Activated CD4-positive, alpha-beta T cell treated with anti-CD3 and anti-CD28 coated beads, Interleukin-2, amount 50 U/mL, for 24 hours (primary cell): ENCODE results near the gene LAMP1.
"Not testable (repeated sequence)": the region's sequence is repeated elsewhere in the genome, so short reads cannot be mapped to it uniquely, and the experiment has no call there.

ENCODE experiments used
- DNase-seq, 2 donors: peaks; one replicate each; pipeline ENCODE4 v3.0.0-alpha.2; 2020; ENCODE audit warnings: low read depth in 1 of 2, low spot score in 1 of 2

LAMP1 gene

DNA sequence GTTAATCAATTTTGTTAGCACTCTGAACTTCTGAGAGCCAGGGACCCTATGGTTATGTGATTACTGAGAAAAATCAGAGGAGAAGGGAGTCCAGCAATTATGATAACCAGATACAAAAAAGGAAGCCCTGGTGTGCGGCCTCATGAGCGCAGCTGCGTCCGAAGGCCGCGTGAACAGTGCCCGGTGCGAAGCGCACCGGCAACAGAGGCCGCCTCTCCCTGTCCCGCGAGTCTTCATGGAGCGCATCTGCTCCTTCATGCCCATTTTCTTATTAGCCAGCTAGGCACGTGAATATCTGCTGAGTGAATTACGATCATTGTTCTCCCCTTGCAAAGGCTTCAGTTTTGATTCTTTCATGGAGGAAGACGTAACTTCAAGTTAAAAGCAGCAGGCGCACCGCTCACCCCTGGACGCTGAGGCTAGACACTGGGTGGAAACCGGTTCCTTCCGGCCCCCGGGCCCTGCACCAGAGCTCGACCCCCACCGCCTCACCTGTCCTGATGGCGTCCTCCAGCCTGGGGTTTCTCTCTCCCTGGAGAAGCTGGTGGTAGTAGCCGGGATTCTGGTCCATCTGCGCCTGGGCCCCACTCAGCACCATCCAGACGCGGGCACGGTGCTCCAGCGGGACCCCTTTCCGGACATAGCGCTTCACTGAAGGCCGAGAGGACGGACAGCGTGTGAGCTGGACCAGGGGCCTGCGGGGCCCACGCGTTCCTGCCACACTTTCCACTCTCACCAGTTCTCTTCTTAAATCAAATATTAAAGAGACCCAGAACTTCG is 58.0 kb downstream of the LAMP1 start:
- DNase-seq, result no peak

DNA sequence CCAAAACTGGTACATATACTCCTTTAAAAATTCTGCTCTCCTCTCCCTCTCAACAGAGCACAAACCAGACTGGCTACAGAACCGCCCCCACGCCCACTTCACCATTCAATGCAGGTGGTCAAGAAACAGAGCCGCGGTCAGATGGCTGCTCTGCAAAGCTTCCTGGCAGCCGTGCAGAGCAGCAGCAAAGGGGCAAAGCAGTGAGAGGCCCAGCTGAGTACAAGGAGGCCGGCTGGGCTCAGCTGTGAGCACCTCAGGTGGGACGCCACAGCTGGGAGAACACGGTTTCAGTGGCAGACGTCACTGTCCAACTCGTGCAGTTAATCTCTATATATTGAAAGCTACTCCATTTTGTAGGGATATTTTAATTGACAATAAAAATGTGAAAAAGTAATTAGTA is 58.6 kb downstream of the LAMP1 start:
- no peak for DNase-seq

DNA sequence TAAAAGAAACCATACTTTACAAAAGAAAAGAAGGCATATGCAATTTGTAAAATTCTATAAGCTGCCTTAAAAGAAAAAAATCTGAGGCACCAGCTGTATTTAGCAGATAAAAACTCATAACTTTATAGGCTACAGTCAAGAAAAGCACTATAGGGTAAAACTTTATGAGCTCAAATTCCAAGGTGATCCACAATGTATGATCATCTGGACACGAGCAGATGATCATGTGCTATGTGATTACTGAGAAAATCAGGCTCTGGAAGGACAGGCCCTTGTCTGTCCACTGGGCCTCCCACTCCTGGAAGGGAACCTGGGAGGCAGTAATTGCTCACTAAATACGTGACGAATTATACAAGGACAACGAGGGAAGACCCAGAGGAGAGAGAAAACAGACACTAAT is 59.6 kb downstream of the LAMP1 start:
- no peak for DNase-seq

DNA sequence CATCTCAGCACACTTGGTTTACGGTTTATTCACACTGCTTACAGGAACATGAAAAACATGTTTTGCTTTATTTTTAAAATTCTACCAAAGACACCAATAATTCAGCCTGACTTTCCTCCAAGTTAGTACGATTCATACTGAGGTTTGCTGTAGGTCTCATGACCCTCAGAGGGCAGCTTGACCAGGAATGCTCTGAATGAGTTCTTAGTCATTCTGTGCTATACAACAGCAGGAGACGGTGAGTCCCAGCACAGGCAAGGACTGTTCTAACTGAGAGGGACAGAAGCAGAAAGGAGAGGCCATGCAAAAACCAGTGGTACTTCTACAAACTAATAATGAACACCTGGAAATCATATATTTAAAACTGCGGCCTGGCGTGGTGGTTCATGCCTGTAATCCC is 60.5 kb downstream of the LAMP1 start:
- no peak for DNase-seq

DNA sequence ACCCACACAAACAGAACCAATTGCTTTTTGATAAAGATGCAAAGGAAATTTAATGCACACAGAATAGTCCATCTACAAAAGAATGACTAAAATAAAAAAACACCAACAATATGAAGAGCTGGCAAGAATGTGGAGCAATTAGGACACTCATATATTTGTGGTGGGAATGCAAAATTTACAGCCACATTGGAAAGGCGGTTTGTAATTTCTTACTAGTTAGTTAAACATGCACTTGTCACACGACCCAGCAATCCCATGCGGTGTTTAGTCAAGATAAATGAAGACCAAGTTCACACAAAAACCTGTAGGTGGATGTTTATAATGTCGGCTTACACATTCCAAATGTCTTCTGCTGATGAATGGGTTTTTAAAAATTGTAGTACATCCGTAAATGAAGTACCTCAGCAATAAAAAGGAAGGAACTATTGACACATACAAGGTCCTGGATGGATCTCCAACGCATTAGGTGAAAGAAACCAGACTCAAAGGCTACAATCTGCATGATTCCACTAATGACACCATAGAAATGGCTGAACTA is 61.7 kb downstream of the LAMP1 start:
- DNase-seq, result no peak

- no peak for DNase-seq
These were observed 62.5 kb downstream of the LAMP1 start for GRCh38 chr13:113359571-113359970.

GRCh38 chr13:113360446-113360845 is 63.4 kb downstream of the LAMP1 start:
- DNase-seq, result no peak

- DNase-seq, result no peak
These were observed 64.4 kb downstream of the LAMP1 start for GRCh38 chr13:113361406-113361805.

DNA sequence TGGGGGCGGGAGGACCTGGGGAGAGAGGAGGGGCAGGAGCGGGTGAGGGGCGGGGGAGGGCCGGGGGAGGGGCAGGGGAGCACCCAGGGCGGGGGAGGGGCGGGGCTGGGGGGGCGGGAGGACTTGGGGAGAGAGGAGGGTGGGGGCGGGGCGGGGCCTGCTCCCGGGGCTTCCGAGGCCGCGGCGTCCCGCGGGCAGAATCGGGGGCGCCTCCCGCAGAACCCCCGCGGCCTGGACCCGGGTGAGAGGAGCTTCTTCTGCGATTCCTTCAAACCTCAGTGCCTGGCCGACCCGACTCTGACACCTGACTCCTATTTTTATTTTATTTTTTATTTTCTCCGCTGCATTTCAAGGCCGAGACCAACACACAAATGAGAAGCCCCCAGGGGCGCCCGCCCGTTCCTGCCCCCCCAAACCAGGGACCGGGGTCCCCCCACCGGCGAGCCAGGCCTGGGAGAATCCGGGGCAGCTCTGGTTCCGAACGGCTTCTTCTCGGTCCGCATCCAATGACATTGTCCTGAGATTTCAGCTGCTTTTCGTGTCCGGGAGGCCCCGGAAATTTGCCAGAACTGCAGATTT is 67.4 kb downstream of the LAMP1 start:
- DNase-seq, result no peak

DNA sequence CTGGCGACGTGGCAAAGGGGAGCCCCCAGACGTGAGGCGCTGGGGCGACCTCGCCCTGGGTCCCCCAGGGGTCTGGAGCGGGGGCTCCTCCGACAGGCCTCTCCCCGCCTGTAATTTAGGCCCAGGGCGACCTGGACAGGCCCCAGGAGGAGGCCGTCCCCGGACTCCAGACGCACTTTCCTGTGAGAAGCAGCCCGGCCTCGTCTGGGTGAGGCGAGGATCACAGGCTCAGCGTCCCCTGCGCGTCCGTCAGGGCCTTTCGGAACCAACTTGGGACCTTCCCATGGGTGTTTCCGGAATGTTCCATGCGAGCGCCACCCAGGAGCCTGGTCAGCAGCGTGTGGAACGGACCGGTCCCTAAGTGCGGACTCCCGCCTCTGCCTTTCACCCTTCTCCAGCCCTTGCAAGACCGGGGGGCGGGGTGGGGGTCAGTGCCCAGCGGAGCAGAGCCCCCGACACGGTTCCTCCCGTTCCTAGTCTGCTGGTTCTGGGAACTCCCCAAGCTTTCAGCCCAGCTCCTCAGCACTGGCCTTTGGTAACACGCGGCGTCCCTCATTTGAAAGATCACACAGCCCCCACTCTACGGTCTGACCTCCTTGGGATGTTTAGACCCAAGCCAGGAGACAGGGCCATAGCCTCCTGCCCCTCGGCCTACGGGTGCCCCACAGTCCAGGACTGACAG is 68.0 kb downstream of the LAMP1 start:
- DNase-seq, result no peak

DNA sequence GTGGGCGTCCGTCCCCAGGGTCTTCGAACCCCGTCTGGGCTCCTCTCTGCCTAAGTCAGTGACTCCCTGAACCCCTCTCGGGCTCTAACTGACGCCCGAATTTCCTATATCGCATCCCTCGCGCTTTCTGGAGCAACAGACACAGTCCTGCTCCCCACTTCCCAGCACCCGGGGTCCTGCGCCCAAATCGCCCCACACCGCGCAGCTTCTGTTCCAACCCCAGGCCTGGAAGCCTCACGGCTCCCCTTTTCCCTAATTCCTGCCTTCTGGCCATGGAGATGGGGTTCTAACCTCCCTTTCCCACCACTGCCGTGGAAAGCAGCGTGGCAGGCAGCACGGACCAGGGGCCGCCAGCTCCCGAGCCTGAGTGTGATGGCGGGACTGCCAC is 68.5 kb downstream of the LAMP1 start:
- no peak for DNase-seq

DNA sequence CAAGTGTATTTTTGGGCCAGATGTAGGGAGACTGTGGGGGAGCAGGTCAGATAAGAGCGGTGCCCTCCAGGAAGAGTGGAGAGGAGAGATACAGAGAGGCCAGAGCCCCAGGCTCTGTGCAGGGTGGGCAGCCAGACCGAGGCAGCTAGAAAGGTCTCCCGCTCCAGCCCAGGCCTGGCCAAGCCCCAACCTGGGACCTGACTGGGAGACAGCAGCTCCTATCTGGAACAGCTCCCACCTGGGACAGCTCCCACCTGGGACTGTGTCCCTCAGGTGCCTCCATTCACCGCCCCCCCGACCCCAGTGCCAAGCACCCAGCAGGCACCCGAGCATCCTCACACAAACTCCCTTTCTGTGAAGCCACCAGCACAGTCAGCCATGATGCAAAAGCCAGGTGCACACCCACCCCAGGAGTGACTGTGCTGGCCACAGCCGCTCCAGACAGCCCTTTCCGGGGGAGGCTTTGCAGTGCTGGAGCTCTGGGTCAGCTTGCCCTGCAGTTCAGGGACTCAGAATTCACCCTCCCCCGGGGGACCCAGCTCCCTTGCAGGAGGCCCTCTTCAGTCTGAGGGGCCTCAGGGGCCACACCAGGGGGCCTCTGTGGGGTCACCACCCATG is 69.0 kb downstream of the LAMP1 start:
- no peak for DNase-seq

- no peak for DNase-seq
These were observed 70.1 kb downstream of the LAMP1 start for GRCh38 chr13:113367020-113367560.

DNA sequence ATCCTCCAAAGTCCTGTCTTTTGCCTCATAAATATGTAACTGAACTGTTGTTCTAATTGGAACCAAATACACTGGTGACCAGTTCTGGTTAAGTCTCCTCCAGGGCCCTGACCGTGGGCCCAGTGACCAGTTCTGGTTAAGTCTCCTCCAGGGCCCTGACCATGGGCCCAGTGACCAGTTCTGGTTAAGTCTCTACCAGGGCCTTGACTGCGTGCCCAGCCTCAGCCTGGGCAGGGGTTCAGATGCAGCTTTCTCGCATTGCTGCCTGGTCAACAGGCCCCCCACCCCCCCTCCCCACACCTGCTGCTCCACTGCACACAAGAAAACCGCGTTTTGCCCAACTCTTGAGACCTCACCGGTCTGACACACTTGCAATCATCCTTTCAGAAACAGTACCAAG is 70.7 kb downstream of the LAMP1 start:
- no peak for DNase-seq

GRCh38 chr13:113368353-113368752 is 71.3 kb downstream of the LAMP1 start:
- not testable (repeated sequence) for DNase-seq

DNA sequence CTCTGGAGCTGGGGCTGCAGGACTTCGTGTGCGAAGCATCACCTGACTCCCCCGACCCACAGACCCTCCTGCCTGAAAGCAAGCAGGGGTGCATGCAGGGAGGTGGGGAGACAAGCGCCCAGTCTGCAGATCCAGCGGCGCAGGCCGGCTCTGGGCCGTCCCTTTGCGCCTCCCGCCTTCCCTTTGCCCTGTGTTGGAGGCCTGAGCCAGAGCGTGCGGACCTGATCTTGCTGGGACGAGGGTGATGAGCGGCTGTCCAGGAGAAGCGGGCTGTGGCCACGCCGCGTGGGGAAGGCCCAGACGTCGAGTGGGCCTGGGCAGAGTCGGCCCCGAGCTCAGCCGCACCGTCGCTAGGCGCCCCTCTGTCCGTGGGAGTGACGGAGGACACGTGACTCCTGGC is 72.2 kb downstream of the LAMP1 start:
- no peak for DNase-seq

DNA sequence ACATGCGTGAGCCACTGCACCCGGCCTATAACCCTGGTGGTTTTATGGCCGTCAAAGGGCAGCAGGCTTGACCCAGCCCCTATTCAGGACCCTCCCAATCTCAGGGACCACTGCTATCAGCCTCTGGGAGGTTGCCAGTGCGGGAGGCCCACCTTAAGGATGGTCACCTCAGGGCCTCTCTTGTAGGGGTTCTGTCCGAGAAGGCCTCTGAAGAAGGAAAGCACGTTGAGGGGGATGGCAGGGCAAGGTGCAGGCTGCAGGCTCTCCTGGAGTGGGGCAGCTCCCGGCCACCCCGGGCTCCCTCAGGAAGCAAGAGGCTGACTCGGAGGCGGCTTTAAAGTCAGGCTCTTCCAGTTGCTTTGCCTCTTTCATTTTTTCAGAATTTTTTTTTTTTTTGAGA is 72.8 kb downstream of the LAMP1 start:
- no peak for DNase-seq

DNA sequence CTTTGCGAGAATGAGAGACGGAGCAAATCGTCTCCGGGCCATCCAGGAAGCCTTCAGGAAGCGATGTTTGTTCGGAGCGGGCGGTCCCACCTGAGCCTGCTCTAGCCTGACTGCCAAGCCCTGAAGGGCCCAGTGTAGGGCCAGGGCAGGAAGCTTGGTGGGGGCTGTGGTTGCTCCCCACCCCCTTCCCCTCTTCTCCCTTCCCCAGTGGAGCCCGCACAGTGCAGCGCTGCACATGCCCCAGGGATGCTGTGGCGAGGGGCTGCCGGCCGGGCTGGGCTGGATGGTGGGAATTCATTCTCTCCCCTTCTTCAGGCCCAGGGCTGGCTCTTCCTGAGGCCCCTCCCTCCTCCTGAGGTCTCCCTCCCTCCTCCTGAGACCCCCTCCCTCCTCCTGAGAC is 74.0 kb downstream of the LAMP1 start:
- DNase-seq, result no peak

GRCh38 chr13:113371701-113372100 is 74.7 kb downstream of the LAMP1 start:
- not testable (repeated sequence) for DNase-seq
